MV-4-11 (cell line): ENCODE data around the gene PPP3R1.

Experiments
- DNase-seq: peaks from one replicate; lab custom pipeline; 2025; lab: John Stamatoyannopoulos, UW

The PPP3R1 gene

GRCh38 chr2:68141875-68142274, 110.5 kb downstream of the PPP3R1 start:
- DNase-seq, result no peak

GRCh38 chr2:68135448-68136320, 116.6 kb downstream of the PPP3R1 start:
- DNase-seq, result no peak

- DNase-seq, result no peak
Measured at GRCh38 chr2:68134554-68134953, 117.8 kb downstream of the PPP3R1 start.

GRCh38 chr2:68134120-68134519, 118.2 kb downstream of the PPP3R1 start:
- no peak for DNase-seq
